Skin epidermis (tissue), 12 donors: ENCODE data around the gene XXYLT1.

Experiments
- H3K27ac ChIP-seq, 21 experiments: fragments of 200-600 bp; sonication (generic) in 11 of 21; one replicate each; pipeline ENCODE4 v1.5.0; 2020; ENCODE audit warnings: mild to moderate bottlenecking in 3 of 21, inconsistent platforms in 2 of 21, moderate library complexity in 2 of 21
- H3K4me3 ChIP-seq, 7 experiments: fragments of 200-600 bp; sonication (generic) in 2 of 7; one replicate each; pipeline ENCODE4 v1.5.0; 2020; ENCODE audit warnings: inconsistent platforms in 2 of 7, mild to moderate bottlenecking in 2 of 7, moderate library complexity in 1 of 7

Gene XXYLT1

DNA sequence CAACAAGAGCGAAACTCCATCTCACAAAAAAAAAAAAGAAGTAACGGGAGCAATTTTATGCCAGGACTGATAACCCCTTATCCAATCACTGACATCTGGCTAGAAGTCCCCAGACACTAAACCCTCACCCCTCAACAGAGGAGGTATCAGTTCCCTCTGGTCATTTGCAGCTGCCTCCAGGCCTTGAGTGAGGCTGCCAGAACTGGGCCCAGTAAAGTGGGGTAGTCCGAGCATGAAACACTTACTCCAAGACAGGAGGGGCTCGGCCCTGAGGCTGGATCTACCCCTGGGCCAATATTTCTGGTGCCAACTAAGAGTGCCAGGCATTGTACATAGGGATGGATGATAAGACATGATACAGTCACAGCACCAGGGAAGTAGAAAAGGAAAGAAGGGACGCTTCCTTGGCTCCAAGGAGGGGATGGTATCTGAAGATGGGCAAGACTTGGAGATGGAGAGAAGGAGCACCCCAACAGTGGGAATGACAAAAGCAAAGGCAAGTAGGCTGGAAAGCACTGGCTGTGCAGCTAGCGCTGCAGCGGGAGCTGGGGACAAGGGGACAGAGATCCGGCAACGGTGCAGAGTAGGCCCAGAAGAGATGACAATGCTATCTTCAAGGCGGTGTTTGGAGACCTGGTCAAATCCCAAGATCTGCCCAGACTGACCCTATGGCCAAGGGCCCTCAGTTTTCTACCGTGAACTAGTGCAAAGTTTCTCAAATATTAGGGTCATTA lies 2.2 kb downstream of the XXYLT1 start:
- no peak overlapping the region for H3K4me3 ChIP-seq
- H3K27ac ChIP-seq: no peak overlapping the region

DNA sequence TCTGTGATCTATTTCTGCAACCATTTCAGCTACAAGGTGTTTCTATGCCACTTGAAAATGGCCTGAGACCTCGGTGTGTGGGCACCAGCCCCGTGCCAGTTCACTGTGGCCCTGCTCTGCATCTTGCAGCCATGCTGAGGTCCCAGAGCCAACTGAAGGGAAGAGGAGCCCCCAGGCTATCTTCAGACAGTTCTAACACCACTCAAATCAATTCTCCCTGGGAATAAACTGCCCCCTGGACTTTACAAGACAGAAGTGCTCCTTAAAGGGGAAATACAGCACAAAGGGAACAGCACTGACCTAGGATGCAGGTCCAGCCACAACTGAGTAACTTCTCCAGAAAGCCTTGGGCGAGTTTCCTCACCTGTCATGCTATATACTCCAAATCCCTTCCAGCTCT lies 3.9 kb downstream of the XXYLT1 start:
- Histone ChIP-seq H3K4me3 (no peak overlapping the region), H3K27ac (no peak overlapping the region)

GRCh38 chr3:195266428-195266827 lies 4.5 kb downstream of the XXYLT1 start:
- H3K4me3 ChIP-seq: no peak overlapping the region
- no peak overlapping the region for H3K27ac ChIP-seq

DNA sequence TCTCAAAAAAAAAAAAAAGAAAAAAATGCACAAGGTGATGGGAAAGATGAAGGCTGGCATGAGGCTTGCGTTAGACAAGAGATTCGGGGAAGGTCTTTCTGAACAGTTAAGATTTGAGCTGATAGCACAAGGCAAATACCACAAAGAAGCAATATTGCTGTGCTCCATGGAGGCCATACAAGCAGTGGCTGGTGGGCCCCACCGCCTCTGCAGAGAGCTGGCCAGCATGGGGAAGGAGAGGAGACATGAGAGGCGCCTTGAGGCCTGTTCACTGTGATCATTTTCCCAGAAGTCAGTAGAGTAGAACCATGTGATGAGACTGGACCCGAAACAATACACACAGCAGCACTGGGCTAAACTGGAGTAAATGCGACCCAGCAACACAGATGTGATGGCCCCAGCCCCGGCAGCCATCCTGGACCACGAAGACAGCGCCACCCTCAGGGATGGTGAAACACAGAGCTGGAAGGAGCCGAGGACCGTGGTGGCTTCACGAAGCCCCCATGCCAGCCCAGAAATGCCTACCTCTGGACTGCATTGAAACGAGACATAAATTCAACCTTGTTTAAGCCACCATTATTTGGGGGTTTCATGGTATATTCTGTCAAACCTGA lies 5.5 kb downstream of the XXYLT1 start:
- Histone ChIP-seq H3K27ac (no peak overlapping the region), H3K4me3 (no peak overlapping the region)

DNA sequence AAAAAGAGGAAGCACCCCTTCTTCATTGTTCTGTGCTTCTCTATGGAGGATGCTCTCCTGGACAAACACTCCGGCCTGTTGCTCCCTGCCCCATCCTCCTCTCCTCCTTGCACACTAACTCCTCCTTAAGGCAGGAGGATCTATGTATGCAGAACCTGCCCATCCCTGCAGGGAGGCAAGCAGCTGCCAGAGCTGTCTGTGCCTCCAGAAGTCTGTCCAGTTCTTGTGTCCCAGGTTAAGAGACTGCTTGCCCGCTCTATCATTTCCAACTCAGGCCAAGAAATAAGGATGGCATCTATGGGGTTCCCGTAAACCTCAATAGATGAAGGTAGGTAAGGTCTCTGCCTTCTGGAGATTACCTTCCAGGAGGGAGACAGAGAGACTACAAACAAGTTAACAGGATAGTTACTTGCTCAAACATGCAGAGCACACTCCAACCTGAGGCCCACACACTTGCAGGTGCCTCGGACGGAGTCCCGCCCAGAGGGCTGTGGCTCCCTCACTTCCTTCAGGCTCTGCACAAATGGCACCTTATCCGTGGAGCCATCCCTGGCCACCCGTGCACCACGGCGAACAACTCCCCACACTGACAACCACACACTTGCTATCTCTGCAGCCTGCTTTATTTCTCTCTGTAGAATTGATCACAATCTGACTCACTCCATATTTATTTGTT lies 6.9 kb downstream of the XXYLT1 start:
- peak overlapping the region in 1 of 21 experiments; percentile 8 for H3K27ac ChIP-seq
- H3K4me3 ChIP-seq: no peak overlapping the region

GRCh38 chr3:195263193-195263924 lies 7.6 kb downstream of the XXYLT1 start:
- peak overlapping the region in 4 of 21 experiments; percentile 6 to 39 (median 18) for H3K27ac ChIP-seq
- H3K4me3 ChIP-seq: no peak overlapping the region

- Histone ChIP-seq H3K4me3 (no peak overlapping the region), H3K27ac (no peak overlapping the region)
These were observed 9.0 kb downstream of the XXYLT1 start for GRCh38 chr3:195261925-195262324.

DNA sequence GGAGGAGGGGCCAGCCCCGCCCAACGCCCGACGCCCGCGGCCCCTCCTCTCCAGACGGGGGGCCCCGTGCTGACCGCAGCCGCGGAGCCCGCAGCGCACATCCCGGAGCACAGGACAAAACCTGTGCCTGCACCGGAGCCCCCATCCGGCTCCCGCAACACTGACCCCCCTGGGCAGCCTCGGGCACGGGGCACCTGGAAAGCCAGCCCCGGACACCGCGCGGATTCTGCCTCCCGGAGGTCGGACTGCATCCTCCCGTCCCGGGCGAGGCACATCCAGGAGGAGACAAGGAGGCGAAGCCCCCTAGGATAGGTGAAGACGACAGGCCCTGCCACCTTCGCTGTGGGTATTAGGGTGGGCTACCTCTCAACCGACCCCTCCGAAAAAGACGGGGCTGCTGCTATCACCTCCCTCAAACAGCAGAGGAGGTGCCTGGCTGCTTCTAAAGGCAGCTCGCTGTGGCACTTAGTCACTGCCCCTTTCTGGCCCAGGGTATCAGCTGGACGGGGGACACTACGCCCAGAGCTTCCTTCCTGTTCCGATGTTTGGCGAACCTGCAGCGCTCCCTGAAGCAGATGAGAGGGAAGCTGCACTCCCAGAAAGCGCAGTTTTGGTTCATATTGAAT lies 10.6 kb downstream of the XXYLT1 start:
- peak overlapping the region; percentile 52 to 63 (median 60) for H3K4me3 ChIP-seq
- H3K27ac ChIP-seq: peak overlapping the region in 20 of 21 experiments; percentile 19 to 98 (median 88)

DNA sequence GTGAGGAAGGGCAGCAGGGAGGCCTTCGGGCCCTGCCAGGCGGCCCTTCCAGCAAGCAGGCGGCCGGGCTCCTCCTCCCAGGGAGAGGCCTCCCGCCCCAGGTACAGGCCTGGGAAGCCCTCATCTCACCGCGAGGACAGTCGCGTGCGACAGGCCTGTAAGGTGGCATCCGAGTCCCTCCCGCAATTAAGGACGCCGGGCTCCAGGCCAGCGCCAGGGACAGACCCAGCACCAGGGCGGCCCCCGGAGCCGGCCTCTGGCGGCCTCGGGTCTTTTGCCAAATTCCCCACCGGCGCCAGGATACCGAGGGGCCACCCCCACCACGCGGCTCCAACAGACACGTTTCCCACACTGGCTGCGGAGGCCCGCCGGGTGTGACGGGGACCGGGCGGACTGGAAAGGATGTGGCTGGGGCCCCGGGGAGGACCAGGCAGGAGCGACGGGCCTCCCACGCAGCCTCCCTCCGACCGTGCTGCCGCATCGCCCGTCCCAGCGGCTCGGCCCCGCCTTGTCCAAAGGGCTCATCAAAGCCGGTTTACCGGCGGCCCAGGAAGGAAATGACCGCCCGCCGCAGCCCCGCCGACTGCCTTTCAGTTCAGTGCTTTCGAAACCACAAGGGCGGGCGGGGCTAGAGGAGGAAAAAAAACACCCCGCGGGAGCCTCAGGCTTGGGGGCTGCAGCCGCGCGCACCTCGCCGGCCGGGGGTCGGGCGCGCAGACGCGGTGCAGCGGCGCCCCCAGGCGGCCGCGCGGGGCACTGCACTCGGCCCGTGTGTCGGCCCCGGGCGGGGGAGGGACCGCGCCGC lies 11.3 kb downstream of the XXYLT1 start:
- Histone ChIP-seq H3K4me3 (peak overlapping the region; percentile 52 to 63 (median 60)), H3K27ac (peak overlapping the region; percentile 55 to 98 (median 91))

GRCh38 chr3:195259154-195259474 lies 11.8 kb downstream of the XXYLT1 start:
- peak overlapping the region; percentile 55 to 98 (median 91) for H3K27ac ChIP-seq
- peak overlapping the region in 6 of 7 experiments; percentile 52 to 63 (median 58) for H3K4me3 ChIP-seq

DNA sequence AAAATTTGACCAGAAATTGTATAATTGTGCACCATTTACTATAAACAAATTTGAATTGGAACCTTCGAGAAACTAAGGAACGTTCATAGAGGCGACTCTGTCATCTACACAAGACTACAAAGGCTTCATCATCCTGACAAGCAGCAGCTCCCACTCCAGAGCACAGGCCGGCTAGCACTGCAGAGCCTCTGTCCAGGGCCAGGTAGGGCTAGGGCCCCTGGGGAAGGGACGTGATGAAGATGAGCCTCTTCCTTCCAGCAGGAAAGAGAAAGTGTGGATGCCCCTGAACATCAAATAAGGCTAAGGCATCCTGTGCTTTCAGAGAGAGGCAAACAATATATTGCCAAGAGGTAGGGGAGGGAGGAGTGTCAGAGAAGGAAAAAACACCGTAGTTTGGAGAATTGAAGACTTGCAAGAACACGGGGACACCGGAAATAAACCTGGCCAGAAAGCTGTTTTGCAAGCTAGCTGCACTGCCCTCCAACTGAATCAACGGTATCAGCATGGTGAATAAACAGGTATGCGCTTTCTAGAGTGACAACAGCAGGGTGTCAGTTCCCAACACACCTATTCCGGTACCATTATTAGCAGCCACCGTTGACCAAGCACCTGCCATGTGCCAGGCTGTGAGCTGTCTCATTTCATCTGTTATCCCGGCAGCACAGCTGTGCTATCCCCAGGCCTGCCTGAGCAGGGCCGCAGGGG lies 12.4 kb downstream of the XXYLT1 start:
- Histone ChIP-seq H3K4me3 (no peak overlapping the region), H3K27ac (peak overlapping the region in 19 of 21 experiments; percentile 78 to 98 (median 91))

DNA sequence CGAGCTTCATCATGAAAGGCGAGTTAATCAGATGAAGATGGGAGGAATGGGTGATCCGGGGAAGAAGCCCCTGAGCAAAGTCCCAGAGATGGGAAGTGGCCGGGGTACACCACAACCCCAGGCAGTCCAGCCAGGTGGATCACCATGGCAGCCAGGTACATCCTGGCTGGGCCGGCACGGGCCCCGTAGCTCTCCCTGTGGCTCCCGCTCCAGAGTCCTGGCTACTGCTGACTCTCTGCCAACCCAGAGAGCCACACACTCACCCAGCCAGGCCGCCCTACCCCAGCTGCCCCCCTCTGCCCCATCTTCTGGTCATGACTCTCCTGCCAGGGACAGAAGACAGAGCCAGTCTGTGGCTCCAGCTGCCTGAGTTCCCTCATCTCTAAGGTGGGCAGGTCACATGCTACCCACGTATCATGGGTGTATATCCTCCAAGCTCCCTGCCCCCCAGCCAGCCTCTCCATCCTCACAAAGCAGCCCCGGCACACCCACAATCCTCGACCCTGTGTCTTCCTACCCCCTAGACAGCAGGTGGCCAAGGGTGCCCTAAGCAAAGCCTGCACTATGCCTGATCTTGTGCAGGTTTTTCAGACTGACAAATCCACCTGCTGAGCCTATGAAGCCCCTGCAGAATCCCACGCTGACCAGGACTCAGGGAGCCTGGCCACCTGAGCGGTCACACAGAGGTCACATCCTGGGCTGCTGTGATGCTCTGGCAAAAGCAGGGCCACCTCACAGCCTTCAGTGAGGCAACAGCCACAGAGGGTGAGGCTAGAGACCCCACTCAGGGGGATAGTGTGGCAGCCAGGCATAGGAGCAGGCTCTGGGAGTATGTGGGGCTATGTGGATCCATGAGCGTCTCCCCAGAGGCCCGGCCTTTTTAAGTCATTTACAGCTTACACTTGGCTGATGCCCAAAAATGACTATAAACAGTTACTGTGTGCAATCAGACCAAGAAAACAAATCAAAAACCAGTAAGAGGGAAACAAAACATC lies 13.2 kb downstream of the XXYLT1 start:
- Histone ChIP-seq H3K4me3 (no peak overlapping the region), H3K27ac (peak overlapping the region in 7 of 21 experiments; percentile 15 to 98 (median 88))

DNA sequence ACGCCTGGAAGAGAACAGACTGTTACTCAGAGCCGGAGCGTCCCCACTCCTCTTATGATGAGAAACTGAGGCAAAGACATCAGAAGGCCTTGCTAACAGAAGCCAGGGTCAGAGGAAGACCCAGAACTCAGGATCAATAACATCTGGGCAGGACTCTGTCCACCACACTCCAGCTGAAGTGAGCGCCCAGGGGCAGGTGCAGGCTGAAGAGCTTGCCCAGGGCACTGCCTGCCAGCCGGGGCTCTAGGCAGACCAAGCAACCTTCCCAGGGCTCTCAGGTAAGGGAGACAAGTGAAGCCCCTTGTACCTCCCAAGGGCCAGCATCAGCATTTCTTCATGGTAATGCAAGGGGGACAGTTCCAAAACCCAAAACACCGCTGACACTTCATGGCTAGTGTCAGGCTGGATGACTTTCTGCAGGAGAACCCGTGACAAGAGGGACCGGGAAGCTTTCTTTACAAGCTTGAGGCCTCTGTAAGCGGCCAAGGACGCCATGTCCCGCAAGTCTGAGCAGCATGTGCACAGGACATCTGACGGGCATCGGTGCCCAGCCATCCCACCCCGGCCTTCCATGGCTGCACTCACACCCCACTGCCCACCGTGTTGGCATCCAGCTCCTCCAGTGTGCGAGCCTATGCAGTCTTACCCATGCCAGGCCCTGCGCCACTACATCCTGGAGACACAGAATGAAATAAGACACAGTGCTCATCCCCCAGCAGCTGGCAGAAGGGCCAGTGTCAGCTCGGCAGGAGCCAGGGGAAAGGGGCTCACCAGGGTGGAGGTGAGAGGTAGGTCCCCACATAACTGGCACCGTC lies 14.1 kb downstream of the XXYLT1 start:
- Histone ChIP-seq H3K4me3 (no peak overlapping the region), H3K27ac (no peak overlapping the region)

DNA sequence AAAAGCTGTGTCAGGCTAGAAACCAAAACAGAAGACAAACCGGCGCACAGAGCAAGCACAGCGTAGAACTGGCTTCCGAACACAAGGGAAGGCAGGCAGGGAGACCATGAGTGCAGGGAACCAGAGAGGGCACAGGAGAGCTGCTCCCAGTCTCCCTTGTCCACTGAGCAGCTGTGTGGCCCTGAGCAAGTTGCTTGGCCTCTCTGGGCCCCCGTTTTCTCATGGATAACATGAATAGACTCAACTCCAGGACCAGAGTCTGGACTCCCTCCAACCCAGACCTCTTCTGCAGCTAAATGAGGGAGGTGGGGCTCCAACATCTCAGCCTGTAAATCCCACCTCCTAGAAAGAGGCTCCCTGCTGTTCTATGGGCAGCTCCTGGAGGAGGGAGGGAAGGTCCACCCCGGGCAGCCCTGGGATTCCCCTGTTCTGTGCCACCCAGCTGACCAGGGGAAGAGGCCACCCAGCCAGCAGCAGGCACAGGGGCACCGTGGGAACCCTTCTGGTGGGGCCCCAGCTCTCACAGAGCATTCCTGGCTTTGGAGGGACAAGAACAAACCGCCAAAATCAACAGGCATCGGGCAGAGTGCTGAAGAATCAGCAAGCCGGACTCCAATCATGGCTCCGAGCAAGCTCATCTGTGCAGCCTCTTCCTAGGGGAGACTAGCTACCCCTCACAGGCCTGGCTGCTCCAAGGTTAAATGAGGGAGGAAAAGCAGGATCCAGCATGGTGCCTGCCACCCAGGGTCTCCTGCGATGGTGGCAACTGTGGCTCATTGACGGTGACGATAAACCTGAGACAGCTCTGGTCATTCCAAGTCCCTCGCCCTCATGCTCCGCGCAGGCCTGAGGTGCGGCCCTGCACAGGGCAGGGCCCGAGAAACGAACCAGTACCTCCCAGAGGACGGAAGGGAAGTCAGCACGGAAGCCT lies 15.1 kb downstream of the XXYLT1 start:
- Histone ChIP-seq H3K27ac (no peak overlapping the region), H3K4me3 (no peak overlapping the region)

GRCh38 chr3:195255176-195255500 lies 15.8 kb downstream of the XXYLT1 start:
- no peak overlapping the region for H3K4me3 ChIP-seq
- no peak overlapping the region for H3K27ac ChIP-seq
